ENCODE results near the gene DEPDC4.
"Not testable (repeated sequence)": the region's sequence is repeated elsewhere in the genome, so short reads cannot be mapped to it uniquely, and the experiment has no call there.

Gene DEPDC4

DNA sequence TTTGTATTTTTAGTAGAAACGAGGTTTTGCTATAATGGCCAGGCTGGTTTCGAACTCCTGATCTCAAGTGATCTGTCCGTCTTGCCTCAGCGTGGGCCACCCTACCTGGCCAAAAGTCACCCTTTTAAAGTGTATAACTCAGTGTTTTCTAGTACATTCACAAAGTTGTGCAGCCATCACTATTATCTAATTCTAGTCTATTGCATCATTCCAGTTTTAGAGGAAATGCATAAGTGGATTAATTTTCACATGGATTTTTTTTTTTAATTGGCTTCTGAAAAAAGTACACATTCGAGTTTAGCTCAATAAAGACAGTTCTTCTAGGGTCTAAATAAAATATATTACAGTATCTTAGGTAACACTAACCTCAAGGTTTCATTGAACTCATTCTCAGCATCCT is 3.7 kb downstream of the DEPDC4 start:
- no peak for DNase-seq (ENCODE audit: low read depth in 2 of 2)

DNA sequence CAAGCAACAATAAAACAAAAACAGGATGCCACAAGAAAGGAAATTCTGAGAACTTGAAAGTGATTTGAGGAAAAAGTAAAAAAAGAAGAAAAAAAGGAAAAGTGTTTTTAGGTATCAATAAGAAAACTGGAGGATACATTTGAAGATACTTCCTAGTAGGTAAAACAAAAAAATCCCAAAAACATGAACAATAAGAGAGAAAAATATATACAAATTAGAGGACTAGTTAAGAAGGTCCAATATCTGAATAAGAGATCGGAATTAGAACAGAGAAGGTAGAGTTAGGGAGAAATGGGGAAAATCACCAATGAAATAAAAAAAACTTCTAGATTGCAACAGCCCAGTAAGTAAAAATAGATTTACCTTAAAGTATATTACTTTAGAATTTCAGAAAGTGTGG is 8.8 kb downstream of the DEPDC4 start:
- no peak for DNase-seq (ENCODE audit: low read depth in 2 of 2)

DNA sequence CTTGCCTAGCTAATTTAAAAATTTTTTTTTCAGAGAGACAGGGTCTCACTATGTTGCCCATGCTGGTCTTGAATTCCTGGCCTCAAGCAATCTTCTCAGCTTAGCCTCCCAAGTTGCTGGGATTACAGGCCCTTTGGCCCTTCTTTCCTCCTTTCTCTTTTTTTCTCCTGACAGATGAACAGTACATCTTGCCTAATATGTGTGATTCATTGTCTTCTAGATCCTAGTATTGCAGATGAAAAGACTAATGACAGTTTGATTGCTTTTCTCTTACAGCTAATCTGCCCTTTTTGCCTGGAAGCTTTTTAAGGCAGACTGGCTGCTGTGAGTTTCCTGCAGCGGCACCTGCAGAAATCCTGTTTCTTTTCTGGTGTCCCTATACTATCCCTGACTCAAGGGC is 12.0 kb downstream of the DEPDC4 start:
- DNase-seq (ENCODE audit: low read depth in 2 of 2) = no peak

DNA sequence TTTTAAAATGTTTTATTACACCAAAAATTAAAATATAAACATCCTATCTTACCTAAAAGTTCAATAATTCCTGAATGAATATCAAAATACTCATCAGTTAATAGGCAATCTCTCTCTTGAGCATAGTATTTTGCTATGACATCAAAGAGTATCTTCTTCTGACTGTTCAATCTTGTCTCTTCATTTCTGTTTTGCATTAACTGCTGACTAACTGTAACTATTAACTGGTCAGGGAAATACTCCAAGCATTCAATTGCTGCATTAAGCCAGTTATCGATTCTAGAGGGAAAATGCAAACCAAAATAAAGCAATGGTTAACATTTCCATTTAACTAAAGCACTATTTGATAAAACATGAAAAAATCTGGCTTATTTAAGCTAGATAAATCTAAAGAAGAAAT is 13.4 kb downstream of the DEPDC4 start:
- DNase-seq (ENCODE audit: low read depth in 2 of 2) = no peak

DNA sequence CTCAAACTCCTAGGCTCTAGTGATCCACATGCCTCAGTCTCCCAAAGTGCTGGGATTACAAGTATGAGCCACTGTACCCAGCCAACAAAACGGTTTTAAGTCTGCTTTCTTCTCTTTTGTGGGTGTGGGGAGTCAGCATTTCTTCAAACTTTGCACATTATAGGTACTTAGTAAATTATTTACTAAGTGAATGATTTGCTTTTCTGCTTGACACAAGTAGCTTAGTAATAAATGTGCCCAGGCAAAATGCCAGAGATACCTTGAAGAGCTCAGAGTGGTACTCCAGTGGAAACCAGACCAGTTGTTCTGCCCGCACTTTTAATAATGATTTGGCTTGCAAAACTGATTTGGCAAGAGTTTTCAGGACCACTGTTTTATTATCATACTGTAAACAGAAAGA is 15.0 kb downstream of the DEPDC4 start:
- DNase-seq (ENCODE audit: low read depth in 2 of 2) = no peak

DNA sequence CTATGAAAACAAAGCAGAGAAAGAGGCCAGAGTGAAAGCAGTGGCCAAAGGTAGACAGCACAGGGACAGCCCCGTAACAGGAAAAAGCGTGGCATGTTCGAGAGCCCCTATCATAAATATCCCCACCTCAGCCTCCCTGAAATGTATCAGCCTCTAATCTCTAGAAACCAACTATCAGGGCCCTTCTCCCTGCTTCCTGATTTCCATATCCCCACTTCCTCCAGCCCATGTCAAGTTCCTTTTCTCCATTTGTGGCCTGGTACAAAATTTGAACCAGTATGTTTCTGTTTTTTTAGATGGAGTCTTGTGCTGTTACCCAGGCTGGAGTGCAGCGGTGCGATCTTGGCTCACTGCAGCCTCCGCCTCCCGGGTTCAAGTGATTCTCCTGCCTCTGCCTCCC is 16.9 kb downstream of the DEPDC4 start:
- no peak for DNase-seq (ENCODE audit: low read depth in 2 of 2)

DNA sequence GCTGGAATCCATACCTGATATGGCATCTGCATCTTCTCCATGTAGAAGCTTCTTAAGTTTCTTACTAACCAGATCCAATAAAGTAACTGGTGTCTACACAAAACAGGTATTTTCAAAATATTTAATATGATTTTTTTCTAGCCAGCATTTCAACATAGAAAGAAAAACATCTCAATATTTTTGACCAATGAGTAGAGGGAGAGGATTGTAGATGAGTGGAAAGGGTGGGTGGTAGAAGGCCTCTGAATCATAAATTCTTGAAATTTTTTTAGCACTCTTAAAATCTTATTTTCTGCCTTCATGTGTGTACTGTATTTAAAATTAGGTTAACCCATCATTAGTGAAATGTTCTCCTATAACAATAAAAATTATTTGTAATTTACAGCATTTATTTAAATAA is 18.0 kb downstream of the DEPDC4 start:
- DNase-seq (ENCODE audit: low read depth in 2 of 2) = no peak

DNA sequence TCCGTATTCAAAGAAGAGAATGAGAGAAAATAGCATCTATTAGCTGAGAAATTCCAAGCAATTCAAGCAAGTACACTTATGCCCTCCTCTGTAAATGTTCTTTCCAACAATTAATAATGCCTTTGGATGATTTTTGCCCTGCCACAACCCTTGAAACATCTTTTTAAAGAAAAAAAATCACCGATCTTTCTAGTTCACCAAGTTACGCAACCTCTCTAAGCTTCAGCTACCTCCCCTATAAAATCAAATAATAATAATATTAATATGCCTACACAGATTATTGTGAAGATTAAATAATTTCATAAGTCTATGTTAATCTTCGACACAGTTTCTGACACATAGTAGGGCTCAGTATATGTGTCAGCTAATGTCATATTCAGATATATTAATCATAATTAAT is 19.1 kb downstream of the DEPDC4 start:
- DNase-seq (ENCODE audit: low read depth in 2 of 2) = no peak

DNA sequence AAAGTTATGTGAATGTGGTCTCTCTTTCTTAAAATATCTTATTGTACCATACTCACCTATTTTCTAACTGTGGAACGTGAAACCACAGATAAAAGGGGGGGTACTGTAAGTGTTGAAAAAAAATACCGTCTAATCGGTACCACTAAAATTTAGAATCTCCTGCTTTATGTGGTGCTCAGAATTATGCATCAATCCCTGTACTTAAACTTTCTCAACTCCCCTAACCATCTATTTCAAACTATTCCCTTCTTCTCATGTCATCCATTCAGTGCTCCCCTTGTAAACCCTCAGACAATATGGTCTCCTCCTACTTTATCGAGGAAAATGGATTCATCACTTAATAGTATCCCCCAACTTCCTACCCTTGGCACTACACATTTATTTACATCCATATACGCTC is 23.7 kb downstream of the DEPDC4 start:
- DNase-seq (ENCODE audit: low read depth in 2 of 2) = no peak

DNA sequence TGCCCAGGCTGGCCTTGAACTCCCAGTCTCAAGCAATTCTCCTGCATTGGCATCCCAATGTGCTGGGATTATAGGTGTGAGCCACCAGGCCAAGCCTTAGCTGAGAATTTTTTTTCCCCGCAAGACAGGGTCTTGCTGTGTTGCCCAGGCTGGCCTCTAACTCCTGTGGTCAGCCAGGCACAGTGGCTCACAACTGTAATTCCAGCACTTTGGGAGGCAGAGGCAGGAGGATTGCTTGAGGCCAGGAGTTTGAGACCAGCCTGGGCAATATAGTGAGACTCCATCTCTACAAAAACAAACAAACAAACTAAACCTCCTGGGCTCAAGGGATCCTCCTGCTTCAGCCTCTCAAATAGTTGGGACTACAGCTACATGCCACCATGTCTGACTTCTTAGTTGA is 27.3 kb downstream of the DEPDC4 start:
- DNase-seq (ENCODE audit: low read depth in 2 of 2) = no peak

DNA sequence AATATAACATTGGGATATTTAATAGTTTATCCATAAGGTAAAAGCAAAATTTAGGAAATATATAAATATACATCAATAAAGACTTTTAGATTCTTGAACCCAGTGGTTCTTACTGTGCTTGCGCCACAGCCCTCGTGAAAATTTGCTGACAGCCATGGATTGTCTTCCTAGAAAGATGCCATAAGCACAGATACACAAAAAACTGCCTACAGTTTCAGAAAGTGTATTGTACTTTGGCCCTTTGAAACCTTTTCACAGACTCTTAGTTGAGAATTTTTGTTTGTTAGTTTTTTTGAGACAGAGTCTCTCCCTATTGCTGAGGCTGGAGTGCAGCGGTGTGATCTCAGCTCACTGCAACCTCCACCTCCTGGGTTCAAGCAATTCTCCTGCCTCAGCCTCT is 28.1 kb downstream of the DEPDC4 start:
- no peak for DNase-seq (ENCODE audit: low read depth in 2 of 2)

DNA sequence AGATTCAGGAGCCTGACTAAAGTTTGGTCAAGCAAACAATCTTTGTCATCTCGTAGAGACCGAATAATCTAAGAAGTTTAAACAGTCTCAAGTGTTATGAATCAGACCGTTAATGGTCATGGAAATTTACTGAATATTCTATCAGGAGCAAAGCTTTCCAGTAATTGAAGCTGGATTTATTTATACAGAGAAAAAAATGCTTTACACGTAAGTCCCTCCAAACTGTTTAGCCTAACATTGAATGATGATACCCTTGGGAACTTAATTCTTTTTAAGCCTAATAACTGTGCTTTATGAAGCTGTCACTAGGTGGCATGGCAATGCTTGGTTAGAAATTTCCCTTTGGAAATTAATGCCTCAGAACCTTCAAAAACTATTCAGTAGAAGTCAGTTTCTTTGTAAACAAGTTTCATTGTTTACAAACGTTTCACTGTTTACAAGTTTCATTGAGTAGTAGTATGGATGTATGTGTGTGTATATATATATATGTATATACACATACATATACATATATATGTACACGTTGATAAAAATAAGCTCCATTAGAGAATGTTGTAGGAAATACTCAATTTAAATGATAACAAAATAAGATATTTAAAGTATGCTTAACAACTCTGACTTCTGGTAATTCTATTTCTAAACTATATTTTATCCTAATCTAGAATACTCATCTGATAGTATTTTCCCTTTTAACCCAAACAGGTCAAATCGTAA is 32.1 kb downstream of the DEPDC4 start:
- no peak for DNase-seq (ENCODE audit: low read depth in 2 of 2)

DNA sequence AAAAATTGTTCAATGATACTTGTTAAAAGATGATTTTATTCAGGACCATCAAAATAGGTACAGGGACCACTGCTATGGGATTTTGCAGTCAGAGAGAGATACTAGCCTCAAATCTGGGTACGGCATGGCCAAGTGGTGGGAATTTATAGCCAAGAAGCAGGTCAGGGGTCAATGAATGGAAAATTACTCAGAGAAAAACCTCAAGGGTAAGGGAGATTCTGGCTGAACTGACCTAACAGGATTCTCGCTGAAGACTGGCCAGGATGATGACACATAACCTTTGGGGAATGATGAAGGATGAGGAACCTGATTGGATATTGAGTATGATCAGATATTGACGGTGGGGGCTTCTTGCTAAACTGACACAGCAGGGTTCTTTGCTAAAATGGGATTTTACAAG is 32.7 kb downstream of the DEPDC4 start:
- no peak for DNase-seq (ENCODE audit: low read depth in 2 of 2)

DNA sequence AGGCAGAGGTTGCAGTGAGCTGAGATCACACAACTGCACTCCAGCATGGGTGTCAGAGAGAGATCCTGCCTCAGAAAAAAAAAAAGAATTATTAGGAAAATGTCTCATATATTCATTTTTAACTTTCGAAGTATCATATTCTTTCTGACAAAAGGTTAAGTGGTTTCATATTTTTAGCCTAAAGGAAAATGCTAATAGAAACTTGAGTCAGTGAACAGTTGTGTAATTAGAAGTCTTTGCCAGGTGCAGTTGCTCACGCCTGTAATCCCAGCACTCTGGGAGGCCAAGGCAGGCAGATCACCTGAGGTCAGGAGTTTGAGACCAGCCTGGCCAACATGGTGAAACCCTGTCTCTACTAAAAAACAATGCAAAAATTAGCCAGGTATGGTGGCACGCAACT is 35.0 kb downstream of the DEPDC4 start:
- DNase-seq (ENCODE audit: low read depth in 2 of 2) = not testable (repeated sequence)

DNA sequence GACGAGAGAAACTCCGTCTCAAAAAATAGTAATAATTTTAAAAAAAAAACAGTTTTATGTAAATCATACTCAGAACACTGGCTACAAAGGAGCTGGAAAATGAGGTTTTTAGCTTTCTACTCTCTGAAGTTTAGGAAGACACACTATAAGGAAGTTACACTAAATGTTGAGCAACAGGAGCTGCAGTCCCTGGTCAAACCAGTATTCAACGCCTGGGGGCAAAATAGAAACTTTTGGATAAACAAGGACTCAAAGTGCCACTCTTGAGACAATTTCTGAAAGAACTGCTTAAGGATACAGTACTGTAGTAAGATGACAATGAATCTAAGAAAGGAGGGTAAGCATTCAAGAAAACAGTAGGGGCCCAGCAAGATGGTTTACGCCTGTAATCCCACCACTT is 37.0 kb downstream of the DEPDC4 start:
- no peak for DNase-seq (ENCODE audit: low read depth in 2 of 2)

DNA sequence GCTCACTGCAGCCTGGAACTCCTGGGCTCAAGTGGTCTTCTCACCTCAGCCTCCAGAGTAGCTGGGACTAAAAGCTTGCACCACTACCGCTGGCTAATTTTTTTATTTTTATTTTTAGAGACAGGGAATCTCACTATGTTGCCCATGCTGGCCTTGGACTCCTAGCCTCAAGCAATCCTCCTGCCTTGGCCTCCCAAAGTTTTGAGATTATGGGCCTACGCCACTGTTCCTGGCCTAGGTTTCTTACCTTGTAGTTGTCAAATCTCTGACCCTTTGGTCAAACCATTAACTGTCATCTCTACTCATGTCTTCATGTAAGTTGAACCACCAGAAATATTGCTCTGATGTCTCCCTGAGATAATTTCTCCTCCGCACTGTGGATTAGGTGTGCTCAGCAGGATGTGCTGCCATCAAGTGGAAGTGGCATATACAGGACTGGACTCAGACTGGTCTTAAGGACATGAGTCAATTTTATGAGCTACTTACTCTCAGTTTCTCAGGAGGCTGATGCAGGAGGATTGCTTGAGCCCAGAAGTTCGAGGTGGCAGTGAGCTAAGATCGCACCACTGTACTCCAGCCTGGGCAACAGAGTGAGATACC is 37.7 kb downstream of the DEPDC4 start:
- DNase-seq (ENCODE audit: low read depth in 2 of 2) = no peak

DNA sequence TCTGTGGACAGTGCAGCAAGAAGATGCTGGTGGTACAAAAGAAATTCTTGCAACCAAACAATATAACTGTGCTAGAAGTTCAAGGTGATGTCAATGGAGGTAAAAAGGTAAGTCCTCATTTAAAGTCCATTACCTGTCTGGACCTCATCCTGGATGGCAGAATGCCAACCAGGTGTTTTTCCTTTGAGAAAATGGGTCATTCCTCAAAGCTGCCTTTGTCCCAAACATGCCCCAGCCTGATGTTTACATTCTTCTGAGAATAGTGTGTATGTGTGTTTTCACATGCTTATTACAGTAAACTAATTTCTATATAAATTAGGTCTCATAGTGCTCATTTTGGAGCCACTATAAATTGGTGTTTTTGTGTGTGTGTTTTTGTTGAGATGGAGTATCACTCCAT is 41.4 kb downstream of the DEPDC4 start:
- no peak for DNase-seq (ENCODE audit: low read depth in 2 of 2)

DNA sequence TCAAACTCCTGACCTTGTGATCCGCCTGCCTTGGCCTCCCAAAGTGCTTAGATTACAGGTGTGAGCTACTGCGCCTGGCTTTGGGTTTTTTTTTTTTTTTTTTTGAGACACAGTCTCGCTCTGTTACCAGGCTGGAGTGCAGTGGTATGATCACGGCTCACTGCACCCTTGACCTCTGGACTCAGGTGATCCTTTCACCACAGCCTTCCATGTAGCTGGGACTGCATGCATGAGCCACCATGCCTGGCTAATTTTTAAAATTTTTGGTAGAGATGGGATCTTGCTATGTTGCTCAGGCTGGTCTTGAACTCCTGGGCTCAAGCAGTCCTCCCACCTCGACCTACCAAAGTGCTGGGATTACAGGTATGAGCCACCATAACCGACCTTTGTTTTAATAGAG is 44.7 kb downstream of the DEPDC4 start:
- not testable (repeated sequence) for DNase-seq (ENCODE audit: low read depth in 2 of 2)

DNA sequence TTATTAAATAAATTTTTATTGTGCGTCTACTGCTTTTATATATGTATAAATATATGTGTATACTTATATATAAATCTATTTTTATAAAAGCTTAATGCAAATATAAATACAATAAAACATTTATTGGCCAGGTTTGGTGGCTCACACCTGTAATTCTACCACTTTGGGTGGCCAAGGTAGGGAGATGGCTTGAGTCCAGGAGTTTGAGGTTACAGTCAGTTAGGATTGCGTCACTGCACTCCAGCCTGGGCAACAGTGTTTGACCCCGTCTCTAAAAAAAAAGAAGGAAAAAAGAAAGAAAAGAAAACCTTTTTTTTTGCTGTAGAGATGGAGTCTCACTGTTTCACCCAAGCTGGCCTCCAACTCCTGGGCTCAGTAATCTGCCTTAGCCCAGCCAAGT is 45.4 kb downstream of the DEPDC4 start:
- no peak for DNase-seq (ENCODE audit: low read depth in 2 of 2)

DNA sequence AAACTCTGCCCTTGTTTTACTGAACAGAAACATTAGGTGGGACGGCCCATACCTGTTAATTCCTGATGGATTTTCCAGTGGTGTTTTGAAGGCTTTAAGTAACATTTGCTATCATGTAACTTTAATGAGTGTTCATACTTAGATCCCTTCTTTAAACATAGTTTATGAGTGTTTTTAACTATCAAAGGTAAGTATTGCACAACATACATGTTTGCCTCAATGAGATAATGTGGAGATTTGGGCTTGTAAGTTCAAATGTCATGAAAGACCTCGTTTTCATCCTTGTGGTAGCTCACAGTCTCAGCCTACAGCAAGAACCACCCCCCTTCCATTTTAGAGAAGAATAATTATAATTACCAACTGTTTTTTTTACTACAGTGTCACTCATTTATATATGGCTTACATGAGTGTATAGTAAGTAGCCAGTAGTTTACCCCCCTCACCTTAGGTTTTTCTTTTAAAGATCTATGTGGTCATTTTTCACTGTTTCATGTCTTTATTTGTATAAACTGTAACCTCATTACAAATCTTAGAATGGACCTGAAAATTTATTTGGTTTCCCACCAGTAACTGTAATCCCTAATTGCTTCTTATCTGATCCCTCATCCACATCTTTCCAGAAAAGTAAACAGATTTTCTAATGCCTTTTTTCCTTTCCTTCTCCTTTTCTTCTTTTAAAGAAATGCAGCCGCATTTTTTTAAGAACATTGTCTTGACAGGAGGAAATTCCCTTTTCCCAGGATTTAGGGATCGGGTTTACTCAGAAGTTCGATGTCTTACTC is 47.4 kb downstream of the DEPDC4 start:
- no peak for DNase-seq (ENCODE audit: low read depth in 2 of 2)

DNA sequence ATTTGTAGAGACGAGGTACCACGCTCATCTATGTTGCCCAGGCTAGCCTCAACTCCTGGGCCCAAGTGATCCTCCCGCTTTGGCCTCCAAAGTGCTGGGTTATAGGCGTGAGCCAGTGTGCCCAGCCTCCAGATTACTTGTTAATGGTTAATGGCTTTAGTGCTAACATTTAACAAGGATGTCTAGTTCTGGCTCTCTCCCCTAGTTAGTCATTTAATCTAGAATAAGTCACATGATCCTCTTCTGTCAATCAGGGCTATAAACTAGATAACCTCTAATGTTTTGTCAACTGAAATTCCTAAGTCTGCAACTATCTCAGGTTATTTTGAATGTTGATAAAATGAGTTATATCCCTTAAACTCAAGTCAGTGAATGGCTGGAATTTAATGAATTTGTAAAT is 50.5 kb downstream of the DEPDC4 start:
- DNase-seq (ENCODE audit: low read depth in 2 of 2) = no peak

DNA sequence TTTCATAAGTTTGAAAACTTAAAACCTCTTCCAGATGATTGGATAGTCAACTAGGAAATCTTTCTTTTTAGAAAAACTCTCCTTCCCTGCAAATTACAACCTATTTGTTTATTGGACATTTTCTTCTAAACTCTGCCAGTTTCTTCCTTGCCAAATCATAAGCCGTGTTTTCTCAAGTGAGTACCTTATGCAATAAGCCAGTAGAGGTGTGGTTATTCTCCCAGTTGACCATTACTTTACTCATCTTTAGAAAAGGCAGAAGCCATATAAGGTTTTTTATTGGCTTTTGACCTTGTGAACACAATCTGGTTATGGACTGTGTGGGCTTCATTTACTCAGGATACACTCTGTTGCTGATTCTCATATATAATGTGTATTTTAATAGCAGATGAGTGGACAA is 51.7 kb downstream of the DEPDC4 start:
- no peak for DNase-seq (ENCODE audit: low read depth in 2 of 2)

DNA sequence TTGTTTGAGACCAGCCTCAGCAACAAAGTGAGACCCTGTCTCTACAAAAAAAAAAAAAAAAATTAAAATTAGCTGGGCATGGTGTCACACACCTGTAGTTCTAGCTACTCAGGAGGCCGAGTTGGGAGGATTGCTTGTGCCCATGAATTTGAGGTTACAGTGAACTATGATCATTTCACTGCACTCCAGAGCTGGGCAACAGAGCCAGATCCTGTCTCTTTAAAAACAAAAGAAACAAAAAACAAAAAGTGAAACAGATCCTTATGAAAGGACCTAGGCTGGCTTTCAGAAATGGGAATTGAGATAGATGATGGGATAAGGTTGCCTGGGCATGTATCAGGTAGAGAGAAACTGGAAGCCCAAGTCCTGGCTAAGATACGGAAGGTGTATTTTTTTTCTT is 52.4 kb downstream of the DEPDC4 start:
- DNase-seq (ENCODE audit: low read depth in 2 of 2) = no peak

Measured in stimulated activated CD4-positive, alpha-beta T cell treated with anti-CD3 and anti-CD28 coated beads, Interleukin-15, amount 100 ng/mL, for 48 hours (primary cell).